Measurements from ENCODE around the gene GPRIN1.

DNA sequence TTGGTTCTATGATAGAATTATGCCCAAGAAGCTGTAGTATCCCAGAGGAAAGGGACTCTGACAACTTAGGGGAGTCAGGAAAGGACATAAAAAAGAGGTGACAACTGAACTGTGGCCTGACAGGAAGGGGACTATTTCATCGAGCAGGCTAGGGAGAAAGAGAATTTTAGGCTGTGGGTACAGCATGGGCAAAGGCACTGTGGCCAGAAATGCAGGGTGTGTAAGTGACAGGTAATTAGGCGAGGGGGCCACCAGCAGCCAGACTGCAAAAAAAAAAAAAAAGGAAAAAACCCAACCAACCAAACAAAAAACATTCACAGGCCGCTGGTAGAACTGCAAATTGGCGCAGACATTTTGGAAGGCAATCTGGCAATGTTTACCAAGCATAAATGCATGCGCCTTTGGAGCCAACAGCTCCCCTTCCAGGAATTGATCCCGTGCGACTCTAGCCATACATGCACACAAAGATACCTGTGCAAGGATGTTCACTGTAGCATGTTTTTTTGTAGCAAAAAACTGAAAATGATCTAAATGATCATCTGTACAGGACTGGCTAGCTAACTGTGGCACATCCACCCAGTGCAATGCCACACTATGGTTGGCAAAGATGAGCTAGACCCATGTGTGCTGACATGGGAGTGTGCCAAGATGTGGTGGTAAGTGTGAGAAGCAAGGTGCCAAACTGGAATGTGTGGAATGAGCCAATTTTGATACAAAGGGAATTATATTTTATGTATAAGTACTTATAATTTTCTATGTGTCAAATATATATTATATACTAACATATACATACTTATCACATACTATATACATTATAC, 21.6 kb upstream of the GPRIN1 start:
- TF ChIP-seq, protein P1, sequence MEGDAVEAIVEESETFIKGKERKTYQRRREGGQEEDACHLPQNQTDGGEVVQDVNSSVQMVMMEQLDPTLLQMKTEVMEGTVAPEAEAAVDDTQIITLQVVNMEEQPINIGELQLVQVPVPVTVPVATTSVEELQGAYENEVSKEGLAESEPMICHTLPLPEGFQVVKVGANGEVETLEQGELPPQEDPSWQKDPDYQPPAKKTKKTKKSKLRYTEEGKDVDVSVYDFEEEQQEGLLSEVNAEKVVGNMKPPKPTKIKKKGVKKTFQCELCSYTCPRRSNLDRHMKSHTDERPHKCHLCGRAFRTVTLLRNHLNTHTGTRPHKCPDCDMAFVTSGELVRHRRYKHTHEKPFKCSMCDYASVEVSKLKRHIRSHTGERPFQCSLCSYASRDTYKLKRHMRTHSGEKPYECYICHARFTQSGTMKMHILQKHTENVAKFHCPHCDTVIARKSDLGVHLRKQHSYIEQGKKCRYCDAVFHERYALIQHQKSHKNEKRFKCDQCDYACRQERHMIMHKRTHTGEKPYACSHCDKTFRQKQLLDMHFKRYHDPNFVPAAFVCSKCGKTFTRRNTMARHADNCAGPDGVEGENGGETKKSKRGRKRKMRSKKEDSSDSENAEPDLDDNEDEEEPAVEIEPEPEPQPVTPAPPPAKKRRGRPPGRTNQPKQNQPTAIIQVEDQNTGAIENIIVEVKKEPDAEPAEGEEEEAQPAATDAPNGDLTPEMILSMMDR (IDR thresholded peaks at IDR 0.05) = no peak
- no peak for TF ChIP-seq EZH2 (IDR thresholded peaks at IDR 0.05)
- TF ChIP-seq EZH2phosphoT487 (IDR thresholded peaks at IDR 0.05) = no peak
